Rectal smooth muscle tissue (tissue), 1 donor: ENCODE data around the gene RAD21L1.
"Not testable (repeated sequence)": the region's sequence is repeated elsewhere in the genome, so short reads cannot be mapped to it uniquely, and the experiment has no call there.

ENCODE experiments used
- H3K27ac ChIP-seq: one replicate; pipeline ENCODE4 v1.7.0; 2013; ENCODE audit warnings: low read depth, low read length, inconsistent platforms
- H3K27me3 ChIP-seq: one replicate; pipeline ENCODE4 v1.7.0; 2013; ENCODE audit warnings: low read length; ENCODE audit not compliant: control insufficient read depth, insufficient read depth
- H3K36me3 ChIP-seq: one replicate; pipeline ENCODE4 v1.7.0; 2013; ENCODE audit warnings: low read length; ENCODE audit not compliant: control insufficient read depth, insufficient read depth
- H3K4me1 ChIP-seq: one replicate; pipeline ENCODE4 v1.7.0; 2013; ENCODE audit warnings: low read length; ENCODE audit not compliant: control insufficient read depth, insufficient read depth
- H3K4me3 ChIP-seq: one replicate; pipeline ENCODE4 v1.7.0; 2013; ENCODE audit warnings: low read length
- H3K9ac ChIP-seq: one replicate; pipeline ENCODE4 v1.7.0; 2013; ENCODE audit warnings: low read length

The RAD21L1 gene

DNA sequence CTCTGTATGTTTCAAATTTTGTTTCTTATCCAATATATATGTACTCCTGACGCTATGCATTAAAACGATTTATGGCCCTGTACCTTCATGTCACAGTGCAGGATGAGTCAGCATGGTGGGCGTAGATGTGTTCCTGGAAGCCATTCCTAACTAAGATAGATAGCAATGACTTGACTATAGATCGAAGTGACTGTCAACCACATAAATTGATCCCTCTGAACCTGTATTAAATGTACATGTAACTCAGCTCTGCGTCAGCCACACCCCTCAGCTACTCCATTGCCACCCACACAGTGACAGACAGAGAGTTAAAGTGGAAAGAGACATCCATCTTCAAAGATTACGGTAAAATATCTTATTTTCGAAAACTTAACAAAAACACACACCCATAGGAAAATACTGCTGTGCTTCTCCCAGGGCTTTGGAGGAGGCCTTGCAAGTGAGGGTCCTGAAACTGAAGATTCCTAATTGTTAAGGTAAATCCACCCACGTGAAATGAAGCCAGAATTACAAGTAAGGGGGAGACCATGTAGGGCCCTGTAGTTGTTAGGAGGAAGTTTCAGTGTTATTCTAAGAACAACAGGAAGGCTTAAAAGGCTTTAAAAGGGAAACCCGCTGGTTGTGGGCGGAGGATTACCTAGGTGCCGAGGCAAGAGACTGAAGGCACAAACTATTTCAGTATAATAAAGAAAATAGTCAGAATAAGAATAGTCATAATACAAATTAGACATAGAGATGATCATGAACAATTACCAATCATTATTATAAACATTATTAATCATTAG is 10.3 kb upstream of the RAD21L1 start:
- no peak overlapping the region for H3K9ac ChIP-seq

DNA sequence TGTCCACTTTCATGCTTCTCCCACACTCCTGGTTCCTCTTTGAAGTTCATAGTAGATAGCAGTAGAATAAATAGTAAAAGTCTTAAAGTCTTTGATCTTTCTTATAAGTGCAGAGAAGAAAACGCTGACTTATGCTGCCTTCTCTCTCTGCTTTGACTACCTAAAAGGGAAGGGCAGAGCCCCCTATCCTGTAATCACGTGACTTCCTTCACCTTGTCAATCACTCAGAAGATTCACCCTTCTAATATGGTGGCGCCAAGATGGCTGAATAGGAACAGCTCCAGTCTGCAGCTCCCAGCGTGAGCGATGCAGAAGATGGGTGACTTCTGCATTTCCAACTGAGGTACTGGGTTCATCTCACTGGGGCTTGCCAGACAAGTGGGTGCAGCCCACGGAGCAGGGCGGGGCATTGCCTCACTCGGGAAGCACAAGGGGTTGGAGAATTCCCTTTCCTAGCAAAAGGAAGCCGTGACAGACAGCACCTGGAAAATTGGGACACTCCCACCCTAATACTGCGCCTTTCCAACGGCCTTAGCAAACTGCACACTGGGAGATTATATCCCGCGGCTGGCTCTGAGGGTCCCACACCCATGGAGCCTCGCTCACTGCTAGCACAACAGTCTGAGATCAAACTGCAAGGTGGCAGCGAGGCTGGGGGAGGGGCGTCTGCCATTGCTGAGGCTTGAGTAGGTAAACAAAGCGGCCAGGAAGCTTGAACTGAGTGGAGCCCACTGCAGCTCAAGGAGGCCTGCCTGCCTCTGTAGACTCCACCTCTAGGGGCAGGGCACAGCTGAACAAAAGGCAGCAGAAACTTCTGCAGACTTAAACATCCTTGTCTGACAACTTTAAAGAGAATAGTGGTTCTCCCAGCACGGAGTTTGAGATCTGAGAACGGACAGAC is 9.1 kb upstream of the RAD21L1 start:
- H3K27ac ChIP-seq, H3K9ac ChIP-seq, H3K4me1 ChIP-seq, H3K27me3 ChIP-seq, H3K4me3 ChIP-seq, H3K36me3 ChIP-seq: not testable (repeated sequence)

More for the DNA sequence above, 10.3 kb upstream of the RAD21L1 start:
- Histone ChIP-seq H3K4me3 (no peak overlapping the region), H3K27me3 (no peaks in the 10 kb centered on the region), H3K4me1 (no peaks in the 10 kb centered on the region), H3K36me3 (no peaks in the 10 kb centered on the region), H3K27ac (no peak overlapping the region)

DNA sequence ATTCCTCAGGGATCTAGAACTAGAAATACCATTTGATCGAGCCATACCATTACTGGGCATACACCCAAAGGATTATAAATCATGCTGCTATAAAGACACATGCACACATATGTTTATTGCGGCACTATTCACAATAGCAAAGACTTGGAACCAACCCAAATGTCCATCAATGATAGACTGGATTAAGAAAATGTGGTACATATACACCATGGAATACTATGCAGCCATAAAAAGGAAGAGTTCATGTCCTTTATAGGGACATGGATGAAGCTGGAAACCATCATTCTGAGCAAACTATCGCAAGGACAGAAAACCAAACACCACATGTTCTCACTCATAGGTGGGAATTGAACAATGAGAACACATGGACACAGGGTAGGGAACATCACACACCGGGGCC is 3.1 kb upstream of the RAD21L1 start:
- H3K9ac ChIP-seq, H3K27ac ChIP-seq, H3K36me3 ChIP-seq, H3K27me3 ChIP-seq, H3K4me3 ChIP-seq, H3K4me1 ChIP-seq: not testable (repeated sequence)

DNA sequence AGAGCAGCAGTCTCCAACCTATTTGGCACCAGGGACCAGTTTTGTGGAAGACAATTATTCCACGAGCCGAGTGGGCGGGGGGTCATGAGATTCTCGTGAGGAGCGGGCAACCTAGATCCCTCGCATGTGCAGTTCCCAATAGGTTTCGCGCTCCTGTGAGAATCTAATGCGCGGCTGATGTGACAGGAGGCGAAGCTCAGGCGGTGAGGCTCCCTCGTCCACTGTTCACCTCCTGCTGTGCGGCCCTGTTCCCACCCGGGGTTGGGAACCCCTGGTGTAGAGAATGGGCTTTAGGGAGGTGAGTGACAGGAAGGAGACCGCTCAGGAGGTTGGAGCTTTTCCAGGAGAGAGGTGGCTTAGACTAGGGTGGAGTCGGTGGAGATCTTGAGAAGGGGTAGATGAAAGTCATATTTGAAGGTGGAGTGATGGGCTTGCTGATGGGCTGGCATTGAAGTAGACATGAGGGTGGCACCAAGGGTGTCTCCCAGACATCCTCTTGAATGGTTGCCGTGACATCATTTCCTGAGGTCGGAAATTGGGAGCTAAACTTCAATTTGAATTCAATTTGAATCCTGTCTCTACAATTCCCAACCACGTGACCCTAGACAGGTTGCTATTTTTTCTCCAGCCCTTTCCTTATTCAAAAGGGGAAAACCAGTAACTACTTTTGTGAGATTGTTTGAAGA is 1.5 kb upstream of the RAD21L1 start:
- Histone ChIP-seq H3K4me1 (no peaks in the 10 kb centered on the region), H3K9ac (no peak overlapping the region), H3K27ac (no peak overlapping the region), H3K36me3 (no peaks in the 10 kb centered on the region), H3K4me3 (no peak overlapping the region), H3K27me3 (peaks cover 5% of the 10 kb centered on the region)

DNA sequence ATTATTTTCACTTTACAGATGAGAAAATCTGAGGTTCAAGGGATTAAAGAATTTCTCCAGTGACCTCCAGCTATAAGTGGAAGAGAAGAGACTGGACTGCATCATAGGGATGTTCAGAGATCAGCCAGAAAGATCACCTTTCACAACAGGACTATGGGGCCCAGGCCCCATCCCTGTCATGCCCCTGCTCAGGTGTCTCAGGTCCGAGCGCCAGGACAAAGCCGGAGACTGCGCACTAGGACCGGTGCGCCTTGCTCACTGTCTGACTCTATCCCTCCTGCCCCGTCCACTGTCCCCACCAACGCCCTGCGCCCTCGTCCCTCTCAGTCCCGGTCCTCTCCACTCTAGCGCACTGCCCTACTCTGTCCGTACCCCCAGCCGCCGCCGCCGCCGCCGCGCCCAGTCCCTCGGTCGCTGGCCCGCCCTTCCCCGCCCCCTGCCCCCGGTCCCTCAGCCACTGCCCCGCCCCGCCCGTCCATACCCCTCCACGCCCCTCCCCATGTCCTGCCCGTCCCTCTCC is 521 bp upstream of the RAD21L1 start:
- Histone ChIP-seq H3K36me3 (no peaks in the 10 kb centered on the region), H3K9ac (no peak overlapping the region), H3K4me3 (no peak overlapping the region), H3K4me1 (no peaks in the 10 kb centered on the region), H3K27me3 (peaks cover 5% of the 10 kb centered on the region), H3K27ac (no peak overlapping the region)

DNA sequence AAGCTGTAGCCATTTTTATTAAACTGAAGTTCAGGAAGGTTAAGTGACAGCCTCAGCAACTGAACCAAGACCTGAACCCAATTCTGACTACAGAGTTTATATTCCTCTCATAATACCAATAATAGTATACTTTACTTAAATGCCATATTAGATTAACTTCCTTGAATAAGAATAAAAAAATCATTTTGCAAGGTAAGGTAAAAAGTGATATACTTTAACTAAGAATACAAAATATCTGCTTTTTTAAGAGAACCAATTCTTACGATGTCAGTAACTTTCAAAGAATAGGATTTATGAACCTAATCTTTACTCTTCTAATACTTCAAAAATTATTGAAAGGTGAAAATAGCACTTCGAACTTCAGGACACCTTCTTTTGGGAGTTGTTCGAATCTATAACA is 3.7 kb downstream of the RAD21L1 start:
- Histone ChIP-seq H3K9ac (no peak overlapping the region), H3K4me1 (no peaks in the 10 kb centered on the region), H3K36me3 (no peaks in the 10 kb centered on the region), H3K27me3 (peaks cover 5% of the 10 kb centered on the region), H3K27ac (no peak overlapping the region), H3K4me3 (no peak overlapping the region)

DNA sequence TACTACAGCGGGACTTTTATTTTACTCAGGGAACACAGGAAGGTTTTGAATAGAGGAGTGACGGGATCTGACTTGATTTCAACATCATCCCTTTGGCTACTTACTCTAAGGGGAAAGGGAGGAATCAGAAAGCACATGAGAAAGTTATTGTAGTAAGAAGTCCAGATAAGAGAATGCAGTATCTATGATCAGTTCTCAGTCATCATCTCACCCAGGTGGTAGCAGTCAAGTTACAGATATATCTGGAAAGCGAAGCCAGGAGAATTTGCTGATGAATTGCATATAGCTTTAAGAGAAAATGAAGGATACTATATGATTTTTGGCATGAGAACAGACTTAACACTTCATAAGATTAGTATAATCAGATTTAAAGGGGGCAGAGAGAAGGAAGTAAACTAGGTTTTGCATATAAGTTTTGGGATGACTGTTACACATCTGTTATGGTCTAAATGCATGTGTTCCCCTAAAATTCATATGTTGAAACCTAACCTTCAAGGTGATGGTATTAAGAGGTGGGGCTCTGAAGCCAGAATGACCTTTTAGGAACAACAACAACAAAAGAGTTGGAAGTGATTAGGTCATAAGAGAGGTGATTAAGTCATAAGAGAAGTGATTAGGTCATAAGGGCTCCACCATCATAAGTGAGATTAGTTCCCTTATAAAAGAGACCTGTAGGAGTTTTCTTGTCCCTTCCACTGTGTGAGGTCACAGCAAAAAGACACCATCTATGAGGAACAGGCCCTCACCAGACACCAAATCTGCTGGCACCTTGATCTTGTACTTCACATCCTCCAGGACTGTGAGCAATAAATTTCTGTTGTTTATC is 6.7 kb downstream of the RAD21L1 start:
- H3K4me1 ChIP-seq = no peaks in the 10 kb centered on the region
- H3K4me3 ChIP-seq = no peak overlapping the region
- no peaks in the 10 kb centered on the region for H3K36me3 ChIP-seq
- H3K9ac ChIP-seq = no peak overlapping the region
- H3K27me3 ChIP-seq = peaks cover 2% of the 10 kb centered on the region
- no peak overlapping the region for H3K27ac ChIP-seq

DNA sequence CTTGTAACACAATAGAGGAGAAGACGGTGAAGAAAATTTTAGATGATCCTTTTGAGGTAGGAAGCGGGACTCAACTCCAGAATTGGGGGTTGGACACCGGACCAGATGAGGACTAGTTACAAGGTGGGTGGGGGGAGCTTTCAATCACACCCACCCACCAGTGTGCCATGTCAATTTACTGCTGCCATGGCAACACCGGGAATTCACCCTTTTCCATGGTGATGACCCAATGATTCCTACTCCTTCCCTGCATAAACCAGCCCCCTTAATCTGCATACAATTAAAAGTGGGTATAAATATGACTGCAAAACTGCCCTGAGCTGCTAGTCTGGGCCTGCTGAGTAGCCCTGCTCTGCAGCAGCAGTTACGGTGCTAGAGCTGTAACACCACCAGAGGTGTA is 14.7 kb downstream of the RAD21L1 start:
- H3K9ac ChIP-seq = no peak overlapping the region
- no peak overlapping the region for H3K4me3 ChIP-seq
- H3K36me3 ChIP-seq = no peaks in the 10 kb centered on the region
- H3K27ac ChIP-seq = no peak overlapping the region
- no peaks in the 10 kb centered on the region for H3K4me1 ChIP-seq
- H3K27me3 ChIP-seq = no peaks in the 10 kb centered on the region

DNA sequence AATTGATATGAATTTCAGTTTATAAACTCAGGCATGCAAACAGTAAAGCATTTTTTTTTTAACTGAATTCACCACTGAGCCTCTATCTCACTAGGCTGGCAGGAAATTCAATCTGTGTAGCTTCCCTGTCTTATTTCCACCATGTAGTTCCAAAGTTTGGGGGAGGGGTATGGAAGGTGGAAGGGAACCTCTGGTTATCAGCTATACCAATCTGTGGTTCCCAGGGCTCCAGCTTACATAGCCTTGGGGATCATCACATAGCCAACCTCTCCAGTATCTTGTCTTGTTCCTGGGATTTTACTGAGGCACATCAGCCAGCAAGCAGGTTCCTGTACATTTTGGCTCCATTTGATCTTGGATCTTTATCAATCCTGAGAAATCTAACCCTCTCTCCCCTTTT is 15.6 kb downstream of the RAD21L1 start:
- H3K4me3 ChIP-seq = no peak overlapping the region
- no peaks in the 10 kb centered on the region for H3K27me3 ChIP-seq
- no peak overlapping the region for H3K9ac ChIP-seq
- H3K36me3 ChIP-seq = no peaks in the 10 kb centered on the region
- H3K27ac ChIP-seq = no peak overlapping the region
- H3K4me1 ChIP-seq = no peaks in the 10 kb centered on the region

DNA sequence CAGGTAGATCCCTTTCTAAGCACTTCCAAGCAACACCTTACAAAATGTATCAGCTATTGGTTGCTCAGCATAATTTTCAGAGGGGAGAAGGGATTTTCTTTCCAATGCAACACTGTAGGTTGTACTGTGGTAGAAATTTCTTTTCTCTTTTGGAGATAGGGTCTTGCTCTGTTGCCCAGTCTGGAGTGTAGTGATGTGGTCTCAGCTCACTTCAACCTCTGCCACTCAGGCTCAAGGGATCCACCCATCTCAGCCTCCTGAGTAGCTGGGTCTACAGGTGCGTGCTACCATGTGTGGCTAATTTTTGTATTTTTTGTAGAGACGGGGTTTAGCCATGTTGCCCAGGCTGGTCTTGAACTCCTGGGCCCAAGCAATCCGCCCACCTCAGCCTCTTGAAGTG is 16.3 kb downstream of the RAD21L1 start:
- Histone ChIP-seq H3K9ac (no peak overlapping the region), H3K4me1 (no peaks in the 10 kb centered on the region)

DNA sequence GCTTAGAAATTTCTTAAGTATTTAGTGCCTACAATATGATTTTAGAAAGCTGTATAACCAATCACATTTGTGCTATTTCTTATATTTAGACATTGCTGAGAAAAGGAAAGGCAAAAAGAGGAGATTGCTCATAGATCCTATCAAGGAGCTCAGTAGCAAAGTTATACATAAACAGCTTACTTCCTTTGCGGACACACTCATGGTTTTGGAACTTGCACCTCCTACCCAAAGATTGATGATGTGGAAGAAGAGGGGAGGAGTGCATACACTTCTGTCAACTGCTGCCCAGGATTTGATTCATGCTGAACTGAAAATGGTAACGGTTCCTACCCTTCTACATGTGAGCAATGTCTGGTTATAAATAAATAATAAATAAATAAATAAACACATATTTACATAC is 16.7 kb downstream of the RAD21L1 start:
- H3K4me3 ChIP-seq = no peak overlapping the region
- H3K36me3 ChIP-seq = no peaks in the 10 kb centered on the region
- H3K27ac ChIP-seq = no peak overlapping the region
- no peak overlapping the region for H3K9ac ChIP-seq
- H3K4me1 ChIP-seq = no peaks in the 10 kb centered on the region
- no peaks in the 10 kb centered on the region for H3K27me3 ChIP-seq

More for the DNA sequence above, 16.3 kb downstream of the RAD21L1 start:
- no peaks in the 10 kb centered on the region for H3K27me3 ChIP-seq
- no peak overlapping the region for H3K4me3 ChIP-seq
- no peaks in the 10 kb centered on the region for H3K36me3 ChIP-seq
- no peak overlapping the region for H3K27ac ChIP-seq
